GM23248 (cell line): ENCODE data around the gene ZFP82. TPM values are rescaled to one million over a fixed set of nuclear protein-coding genes. Genes with fewer than 3 reads are reported as not detected.
A peak's percentile ranks its signal among the peaks of the same experiment; 100 is the strongest.

ENCODE experiments used
- DNase-seq: peaks from one replicate; pipeline ENCODE4 v3.0.0-alpha.2; 2015
- H2AFZ ChIP-seq: fragments of 200-600 bp; sonication (generic); 2 replicates; pipeline ENCODE4 v1.6.1; 2016; ENCODE audit warnings: antibody characterized with exemption
- H3F3A ChIP-seq: fragments of 200-600 bp; sonication (generic); 2 replicates; pipeline ENCODE4 v1.6.1; 2016; ENCODE audit warnings: mild to moderate bottlenecking, antibody characterized with exemption, mixed run types; ENCODE audit not compliant: insufficient read depth
- H3K27ac ChIP-seq: fragments of 200-600 bp; sonication (generic); 2 replicates; pipeline ENCODE4 v1.5.1; 2016; ENCODE audit warnings: mild to moderate bottlenecking
- H3K27me3 ChIP-seq: fragments of 200-600 bp; sonication (generic); replicated peaks from 2 replicates; pipeline ENCODE4 v1.6.1; 2016; ENCODE audit warnings: mild to moderate bottlenecking; ENCODE audit not compliant: insufficient read depth
- H3K36me3 ChIP-seq: fragments of 200-600 bp; sonication (generic); 2 replicates; pipeline ENCODE4 v1.6.1; 2016; ENCODE audit warnings: low read depth, mild to moderate bottlenecking
- H3K4me1 ChIP-seq: fragments of 200-600 bp; sonication (generic); 2 replicates; pipeline ENCODE4 v1.6.1; 2016; ENCODE audit warnings: mild to moderate bottlenecking; ENCODE audit not compliant: insufficient read depth
- H3K4me2 ChIP-seq: fragments of 200-600 bp; sonication (generic); one replicate; pipeline ENCODE4 v1.6.1; 2016; ENCODE audit warnings: mild to moderate bottlenecking; ENCODE audit not compliant: unreplicated experiment
- H3K4me3 ChIP-seq: fragments of 200-600 bp; sonication (generic); 2 replicates; pipeline ENCODE4 v1.5.1; 2016; ENCODE audit warnings: mild to moderate bottlenecking
- H3K79me2 ChIP-seq: fragments of 200-600 bp; sonication (generic); 2 replicates; pipeline ENCODE4 v1.6.1; 2016; ENCODE audit warnings: mild to moderate bottlenecking; ENCODE audit not compliant: insufficient read depth
- H3K9ac ChIP-seq: fragments of 200-600 bp; sonication (generic); 2 replicates; pipeline ENCODE4 v1.6.1; 2016; ENCODE audit warnings: mild to moderate bottlenecking
- H3K9me2 ChIP-seq: fragments of 200-600 bp; sonication (generic); 2 replicates; pipeline ENCODE4 v1.6.1; 2016; ENCODE audit warnings: mixed run types, mild to moderate bottlenecking, moderate library complexity; ENCODE audit not compliant: insufficient read depth
- H3K9me3 ChIP-seq: fragments of 200-600 bp; sonication (generic); one replicate; pipeline ENCODE4 v1.6.1; 2017; ENCODE audit warnings: low read depth
- H4K20me1 ChIP-seq: fragments of 200-600 bp; sonication (generic); 2 replicates; pipeline ENCODE4 v1.6.0; 2016; ENCODE audit not compliant: insufficient read depth
- EZH2 ChIP-seq: fragments of 200-600 bp; sonication (generic); IDR thresholded peaks from 2 replicates; pipeline ENCODE4 v1.6.1; 2018; ENCODE audit warnings: antibody characterized with exemption, mild to moderate bottlenecking; ENCODE audit not compliant: insufficient read depth, poor library complexity, severe bottlenecking
- EZH2phosphoT487 ChIP-seq: fragments of 200-600 bp; sonication (generic); IDR thresholded peaks from 2 replicates; pipeline ENCODE4 v1.6.1; 2018; ENCODE audit warnings: antibody characterized with exemption, moderate library complexity, mild to moderate bottlenecking, low read depth; ENCODE audit not compliant: insufficient read depth
- WGBS, 2 experiments: methylation state at CpG; one replicate each; pipeline ENCODE4 v1.1.6; 2015 to 2017; ENCODE audit warnings: low lambda C conversion rate in 2 of 2, low coverage in 1 of 2; ENCODE audit errors: missing lambda C conversion rate in 2 of 2; 5-methylcytosine and 5-hydroxymethylcytosine counted together
- in situ Hi-C: fragments of 300-500 bp; cut with MboI; formaldehyde crosslinking; loops from 2 replicates; pipeline ENCODE4 v1.15.0; 2020
- polyA plus RNA-seq: library from polyadenylated mRNA; unstranded; fragments of >200 nt; fragmentation: Nextera tagmentation; extraction: Ambion mirVana; gene quantifications from 2 replicates; pipeline ENCODE4 v1.2.1, GENCODE V29; 2016
- total RNA-seq: library from RNA; depleted of rRNA; stranded (reverse); fragments of >200 nt; shearing (Covaris generic); gene quantifications from 2 replicates; pipeline ENCODE4 v1.2.3, GENCODE V29; 2014; rRNA removed

Gene ZFP82
- total RNA-seq: 9.4 and 10.9 TPM in 2 replicates
- polyA plus RNA-seq: 9.7 and 9.9 TPM in 2 replicates

DNA sequence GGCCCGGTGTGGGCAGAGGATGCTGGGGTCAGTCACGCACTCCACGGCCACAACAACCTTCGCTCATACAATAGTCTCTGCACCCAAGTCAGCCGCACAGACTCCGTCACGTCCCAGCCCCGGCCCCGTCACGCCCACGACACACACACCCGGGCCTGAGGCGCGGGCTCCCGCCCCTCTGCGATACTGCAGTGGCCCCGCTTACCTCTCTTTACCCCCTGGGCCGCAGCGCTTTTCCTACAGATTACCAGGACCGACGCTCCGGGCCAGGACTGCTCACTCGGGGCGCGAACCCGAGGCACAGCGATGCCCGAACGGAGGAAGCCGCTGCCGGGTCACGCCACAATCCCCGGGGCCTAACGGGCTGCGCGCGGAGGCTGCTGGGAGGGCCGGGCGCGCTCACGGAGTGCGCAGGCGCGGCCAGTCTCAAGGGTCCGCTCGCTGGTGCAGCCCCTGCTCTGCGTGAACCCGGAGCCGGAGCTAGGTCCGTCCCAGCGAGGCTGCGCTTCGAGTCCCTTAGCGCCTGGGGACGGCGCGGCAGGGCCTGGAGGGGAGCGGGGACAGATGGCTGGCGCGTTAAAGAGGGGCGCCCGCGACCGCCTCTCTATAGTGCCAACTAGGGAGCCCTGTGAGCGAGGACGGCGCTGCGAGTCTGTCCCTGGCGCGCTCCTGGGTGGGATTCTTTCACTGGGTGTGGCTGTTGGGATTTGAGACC, at the start of gene ZFP82:
ZFP82 (minus strand) TSS at position 358 of the 715 bp plus-strand sequence. CDS start 8,855 bp downstream, outside the sequence.
- peak within 1 kb of the TSS; percentile 88 for H3K27ac ChIP-seq
- peak; percentile 93 for DNase-seq
- H3K79me2 ChIP-seq: peaks cover 46% of the 10 kb centered on the region
- H2AFZ ChIP-seq: peak within 1 kb of the TSS; percentile 93
- H3K9ac ChIP-seq: peak within 1 kb of the TSS; percentile 93
- TF ChIP-seq EZH2phosphoT487: no peak
- no peak for TF ChIP-seq EZH2
- peaks cover 8% of the 10 kb centered on the region; the same call in 1 of the 2 replicates for H3K4me1 ChIP-seq
- in situ Hi-C loops: no loop called here
- no peaks in the 10 kb centered on the region for H3K9me2 ChIP-seq
- H3K9me3 ChIP-seq: no peaks in the 10 kb centered on the region
- peak within 1 kb of the TSS; percentile 89 for H3K4me2 ChIP-seq
- H3K36me3 ChIP-seq: 0 out of 2 replicates have a peak, but pooled peaks cover under 1% of the 10 kb centered on the region
- H3F3A ChIP-seq: 0 out of 2 replicates have a peak, but pooled peaks cover 6% of the 10 kb centered on the region
- H3K4me3 ChIP-seq: peak within 1 kb of the TSS; percentile 78
- no peaks in the 10 kb centered on the region for H4K20me1 ChIP-seq
- H3K27me3 ChIP-seq: no peaks in the 10 kb centered on the region
- WGBS, 2 experiments: 1% methylated on average over 55 to 69 of the region's 70 CpGs

DNA sequence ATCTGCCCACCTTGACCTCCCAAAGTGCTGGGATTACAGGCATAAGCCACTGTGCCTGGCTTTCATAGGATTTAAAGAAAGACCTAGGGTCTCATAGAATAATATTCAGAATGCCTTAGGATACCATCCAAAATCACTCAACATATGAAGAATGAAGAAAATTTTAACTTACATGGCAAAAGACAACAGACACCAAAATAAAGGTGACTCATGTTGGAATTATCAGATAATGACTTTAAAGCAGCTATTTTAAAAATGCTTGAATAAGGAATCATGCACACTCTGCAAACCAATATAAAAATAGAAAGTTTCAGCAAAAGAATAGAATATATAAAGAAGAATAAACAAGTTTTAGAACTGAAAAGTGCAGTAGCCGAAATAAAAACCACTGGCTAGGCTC, 41.6 kb upstream of the ZFP82 start:
- no peak for TF ChIP-seq EZH2
- TF ChIP-seq EZH2phosphoT487: no peak
- no peaks in the 10 kb centered on the region for H3K9me2 ChIP-seq
- no peaks in the 10 kb centered on the region for H4K20me1 ChIP-seq
- H3K9me3 ChIP-seq: no peaks in the 10 kb centered on the region
- H3K79me2 ChIP-seq: no peaks in the 10 kb centered on the region
- 0 out of 2 replicates have a peak, but pooled peaks cover 12% of the 10 kb centered on the region for H3F3A ChIP-seq
- H3K4me1 ChIP-seq: peaks cover 17% of the 10 kb centered on the region
- H3K9ac ChIP-seq: no peak overlapping the region
- H3K27me3 ChIP-seq: no peaks in the 10 kb centered on the region
- WGBS, 2 experiments: 90 to 97% methylated on average over 1 of the region's 1 CpG
- no peak overlapping the region for H2AFZ ChIP-seq
- H3K4me2 ChIP-seq: peak overlapping the region; percentile 80
- no peak overlapping the region for H3K4me3 ChIP-seq
- H3K27ac ChIP-seq: no peak overlapping the region; the same call in 1 of the 2 replicates
- in situ Hi-C loops: no loop called here
- peaks cover 15% of the 10 kb centered on the region; the same call in 1 of the 2 replicates for H3K36me3 ChIP-seq
- DNase-seq: peak; percentile 47

DNA sequence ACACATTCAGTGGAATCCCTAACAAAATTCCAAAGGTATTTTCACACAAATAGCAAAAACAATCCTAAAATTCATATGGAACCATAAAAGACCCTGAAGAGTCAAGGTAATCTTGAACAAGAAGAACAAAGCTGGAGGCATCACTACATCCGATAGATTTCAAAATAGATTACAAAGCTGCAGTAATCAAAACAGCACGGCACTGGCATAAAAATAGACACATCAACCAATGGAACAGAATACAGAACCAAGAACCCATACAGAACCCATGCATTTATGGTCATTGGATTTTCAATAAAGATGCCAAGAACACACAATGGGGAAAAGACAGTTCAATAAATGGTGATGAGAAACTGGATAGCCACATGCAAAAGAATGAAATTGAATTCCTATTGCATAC, 38.4 kb upstream of the ZFP82 start:
- H3K4me2 ChIP-seq: no peak overlapping the region
- H3K9me2 ChIP-seq: no peaks in the 10 kb centered on the region
- no peak overlapping the region for H3K9ac ChIP-seq
- H3K79me2 ChIP-seq: no peaks in the 10 kb centered on the region
- TF ChIP-seq EZH2 (no peak), EZH2phosphoT487 (no peak)
- WGBS, 2 experiments: 93 to 97% methylated on average over 2 of the region's 2 CpGs
- H3K4me3 ChIP-seq: no peak overlapping the region
- no peaks in the 10 kb centered on the region for H4K20me1 ChIP-seq
- peaks cover 3% of the 10 kb centered on the region for H3K9me3 ChIP-seq
- in situ Hi-C loops: no loop called here
- H3K4me1 ChIP-seq: peaks cover 17% of the 10 kb centered on the region
- H2AFZ ChIP-seq: no peak overlapping the region
- DNase-seq: no peak
- no peaks in the 10 kb centered on the region for H3K27me3 ChIP-seq
- 0 out of 2 replicates have a peak, but pooled peaks cover 12% of the 10 kb centered on the region for H3F3A ChIP-seq
- H3K36me3 ChIP-seq: peaks cover 34% of the 10 kb centered on the region
- no peak overlapping the region for H3K27ac ChIP-seq

- Histone ChIP-seq H3K4me2 (no peak overlapping the region), H3F3A (0 out of 2 replicates have a peak, but pooled peaks cover 10% of the 10 kb centered on the region), H2AFZ (no peak overlapping the region), H4K20me1 (no peaks in the 10 kb centered on the region), H3K4me1 (no peaks in the 10 kb centered on the region), H3K36me3 (peaks cover 61% of the 10 kb centered on the region), H3K27ac (no peak overlapping the region), H3K9ac (no peak overlapping the region), H3K9me2 (no peaks in the 10 kb centered on the region), H3K9me3 (peaks cover 22% of the 10 kb centered on the region), H3K27me3 (no peaks in the 10 kb centered on the region), H3K79me2 (no peaks in the 10 kb centered on the region), H3K4me3 (no peak overlapping the region)
- no peak for TF ChIP-seq EZH2
- TF ChIP-seq EZH2phosphoT487: no peak
- no peak for DNase-seq
- WGBS, 2 experiments: 97 to 99% methylated on average over 5 of the region's 5 CpGs
- in situ Hi-C loops: no loop called here
Measured at GRCh38 chr19:36449059-36449670, 30.7 kb upstream of the ZFP82 start.
